OCI-LY7 (cell line): ENCODE data around the gene AGBL1. TPM values are rescaled to one million over a fixed set of nuclear protein-coding genes. Genes with fewer than 3 reads are reported as not detected.

Experiments used
- BruUV-seq: library from RNA; stranded (reverse); fragments of 400-500 nt; replicated peaks from 2 replicates; lab custom pipeline; 2021; lab: Mats Ljungman, UMichigan
- CTCF ChIA-PET: fragments of 300-600 bp; sonication (Branson Sonifier 250); formaldehyde crosslinking; loops from one replicate; lab custom pipeline; 2022; ENCODE audit warnings: antibody characterized with exemption; ENCODE audit not compliant: unreplicated experiment; lab: Charles Lee
- POLR2A ChIA-PET: fragments of 300-600 bp; sonication (Branson Sonifier 250); formaldehyde crosslinking; loops from one replicate; lab custom pipeline; 2022; ENCODE audit warnings: antibody characterized with exemption; lab: Charles Lee
- DNase-seq: peaks from one replicate; pipeline ENCODE4 v3.0.0-alpha.2; 2015; ENCODE audit warnings: low spot score
- H2AFZ ChIP-seq: fragments of 200-600 bp; sonication (generic), shearing (Covaris generic); 2 replicates; pipeline ENCODE4 v1.6.1; 2014; ENCODE audit warnings: mild to moderate bottlenecking, antibody characterized with exemption, low read length, moderate library complexity
- H3K27ac ChIP-seq: fragments of 200-600 bp; sonication (generic); 2 replicates; pipeline ENCODE4 v1.5.1; 2014; ENCODE audit warnings: mixed run types, low read depth, mild to moderate bottlenecking, moderate library complexity, low read length, inconsistent platforms; ENCODE audit not compliant: poor library complexity, severe bottlenecking
- H3K36me3 ChIP-seq: fragments of 200-600 bp; sonication (generic); 2 replicates; pipeline ENCODE4 v1.6.1; 2014; ENCODE audit warnings: mild to moderate bottlenecking, antibody characterized with exemption, low read length, moderate library complexity, mixed read lengths; ENCODE audit not compliant: insufficient read depth
- H3K4me1 ChIP-seq: fragments of 200-600 bp; sonication (generic); 2 replicates; pipeline ENCODE4 v1.5.1; 2014; ENCODE audit warnings: mild to moderate bottlenecking, low read length; ENCODE audit not compliant: insufficient read depth, poor library complexity, severe bottlenecking
- H3K4me2 ChIP-seq: fragments of 200-600 bp; sonication (generic); 2 replicates; pipeline ENCODE4 v1.6.1; 2014; ENCODE audit warnings: mild to moderate bottlenecking, low read length
- H3K4me3 ChIP-seq: fragments of 200-600 bp; sonication (generic); 2 replicates; pipeline ENCODE4 v1.5.1; 2014; ENCODE audit warnings: mild to moderate bottlenecking, low read depth, low read length; ENCODE audit not compliant: poor library complexity, severe bottlenecking
- H3K79me2 ChIP-seq: fragments of 200-600 bp; sonication (generic); 2 replicates; pipeline ENCODE4 v1.6.1; 2016; ENCODE audit warnings: low read depth, mild to moderate bottlenecking, low read length, moderate library complexity, mixed read lengths; ENCODE audit not compliant: insufficient read depth
- H3K9me2 ChIP-seq: fragments of 200-600 bp; sonication (generic); 2 replicates; pipeline ENCODE4 v1.6.1; 2016; ENCODE audit warnings: mild to moderate bottlenecking, low read length, mixed read lengths; ENCODE audit not compliant: insufficient read depth
- H3K9me3 ChIP-seq: fragments of 200-600 bp; sonication (generic); 2 replicates; pipeline ENCODE4 v1.6.1; 2014; ENCODE audit warnings: mild to moderate bottlenecking, mixed run types, low read length, mixed read lengths
- H4K20me1 ChIP-seq: fragments of 200-600 bp; sonication (generic); 2 replicates; pipeline ENCODE4 v1.6.1; 2014; ENCODE audit warnings: mild to moderate bottlenecking, antibody characterized with exemption, low read length, moderate library complexity, mixed read lengths; ENCODE audit not compliant: insufficient read depth
- EZH2phosphoT487 ChIP-seq: fragments of 200-600 bp; sonication (generic); IDR thresholded peaks from 2 replicates; pipeline ENCODE4 v1.6.1; 2018; ENCODE audit warnings: low read depth, borderline replicate concordance, mild to moderate bottlenecking, mixed run types, antibody characterized with exemption, low read length, moderate library complexity, mixed read lengths
- intact Hi-C: fragments of 100-400 bp; cut with micrococcal nuclease; formaldehyde crosslinking; loops from one replicate; pipeline ENCODE4 v1.10.0; 2022; ENCODE audit not compliant: unreplicated experiment
- total RNA-seq, 2 experiments: library from RNA; depleted of rRNA in 1 of 2; stranded (reverse); fragments of >200 nt in 1 of 2; shearing (Covaris generic) in 1 of 2; gene quantifications; 2 replicates each; pipeline ENCODE4 v1.2.3, GENCODE V29; 2014 to 2022
- TF ChIP-seq, protein P1 (sequence below): fragments of 200-600 bp; sonication (generic); conservative IDR thresholded peaks from 2 replicates; pipeline ENCODE4 v1.5.1; 2014; ENCODE audit warnings: mild to moderate bottlenecking, antibody characterized with exemption, low read length, moderate library complexity, mixed read lengths

AGBL1 gene
- total RNA-seq, 2 experiments from 2014 or later = not detected

DNA sequence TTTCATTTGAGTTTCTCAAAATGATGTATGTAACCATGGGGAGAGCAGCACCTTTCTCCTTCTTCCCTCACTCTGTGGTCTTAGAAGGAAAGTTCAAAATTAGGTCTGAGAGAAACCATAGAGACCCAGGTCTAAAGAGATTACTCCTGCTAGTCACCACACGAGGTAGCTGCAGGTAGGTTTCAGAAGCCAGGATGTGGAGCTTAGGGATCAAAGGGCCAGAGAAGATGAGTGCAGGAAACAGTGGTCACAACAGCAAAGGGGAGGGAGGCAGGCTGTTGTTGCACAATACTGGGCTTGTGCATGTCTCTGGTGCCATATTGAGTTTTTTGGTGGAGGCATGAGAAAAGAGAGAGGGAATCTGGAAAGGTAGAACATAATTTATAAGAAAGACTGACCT, 583.6 kb downstream of the AGBL1 start:
- no TSS peak for BruUV-seq
- CTCF ChIA-PET = no interaction called here

DNA sequence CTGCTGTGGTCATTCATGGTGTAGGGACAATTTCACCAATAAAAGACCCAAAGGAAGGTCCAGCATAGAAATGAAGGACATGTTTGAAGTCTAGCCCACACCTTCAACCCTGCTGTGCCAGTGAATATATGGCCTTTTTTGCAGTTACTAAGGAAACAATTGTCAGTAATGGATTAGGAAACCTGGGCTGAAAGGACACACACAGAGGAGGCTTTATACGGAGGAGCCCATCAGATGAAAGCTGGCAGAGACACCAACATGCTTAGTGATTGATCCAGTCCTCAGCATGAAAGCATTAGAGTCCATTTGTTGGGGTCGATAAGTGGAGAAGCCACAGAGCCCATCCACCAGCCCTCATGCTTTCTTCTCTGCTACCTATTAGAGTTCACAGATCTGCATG, 584.3 kb downstream of the AGBL1 start:
- no peak overlapping the region for H2AFZ ChIP-seq
- DNase-seq = no peak
- H3K79me2 ChIP-seq = no peaks in the 10 kb centered on the region
- no peaks in the 10 kb centered on the region for H3K36me3 ChIP-seq
- no peak overlapping the region for H3K4me2 ChIP-seq
- H3K4me3 ChIP-seq = no peak overlapping the region
- no peak overlapping the region for H3K27ac ChIP-seq
- POLR2A ChIA-PET = no interaction called here
- CTCF ChIA-PET = no interaction called here
- intact Hi-C loops = no loop called here
- no peaks in the 10 kb centered on the region for H3K9me3 ChIP-seq
- no TSS peak for BruUV-seq
- no peaks in the 10 kb centered on the region for H4K20me1 ChIP-seq
- no peaks in the 10 kb centered on the region for H3K9me2 ChIP-seq
- H3K4me1 ChIP-seq = no peaks in the 10 kb centered on the region
- no peak for TF ChIP-seq EZH2phosphoT487
- TF ChIP-seq, protein P1, sequence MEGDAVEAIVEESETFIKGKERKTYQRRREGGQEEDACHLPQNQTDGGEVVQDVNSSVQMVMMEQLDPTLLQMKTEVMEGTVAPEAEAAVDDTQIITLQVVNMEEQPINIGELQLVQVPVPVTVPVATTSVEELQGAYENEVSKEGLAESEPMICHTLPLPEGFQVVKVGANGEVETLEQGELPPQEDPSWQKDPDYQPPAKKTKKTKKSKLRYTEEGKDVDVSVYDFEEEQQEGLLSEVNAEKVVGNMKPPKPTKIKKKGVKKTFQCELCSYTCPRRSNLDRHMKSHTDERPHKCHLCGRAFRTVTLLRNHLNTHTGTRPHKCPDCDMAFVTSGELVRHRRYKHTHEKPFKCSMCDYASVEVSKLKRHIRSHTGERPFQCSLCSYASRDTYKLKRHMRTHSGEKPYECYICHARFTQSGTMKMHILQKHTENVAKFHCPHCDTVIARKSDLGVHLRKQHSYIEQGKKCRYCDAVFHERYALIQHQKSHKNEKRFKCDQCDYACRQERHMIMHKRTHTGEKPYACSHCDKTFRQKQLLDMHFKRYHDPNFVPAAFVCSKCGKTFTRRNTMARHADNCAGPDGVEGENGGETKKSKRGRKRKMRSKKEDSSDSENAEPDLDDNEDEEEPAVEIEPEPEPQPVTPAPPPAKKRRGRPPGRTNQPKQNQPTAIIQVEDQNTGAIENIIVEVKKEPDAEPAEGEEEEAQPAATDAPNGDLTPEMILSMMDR = no peak

More for the DNA sequence above, 583.6 kb downstream of the AGBL1 start:
- no peaks in the 10 kb centered on the region for H3K9me3 ChIP-seq
- no peak overlapping the region for H3K4me3 ChIP-seq
- intact Hi-C loops = no loop called here
- no peaks in the 10 kb centered on the region for H3K4me1 ChIP-seq
- no peak overlapping the region for H3K27ac ChIP-seq
- no peak for DNase-seq
- no peaks in the 10 kb centered on the region for H3K9me2 ChIP-seq
- TF ChIP-seq EZH2phosphoT487 = no peak
- TF ChIP-seq, protein P1 = no peak
- no peaks in the 10 kb centered on the region for H3K79me2 ChIP-seq
- no peaks in the 10 kb centered on the region for H4K20me1 ChIP-seq
- H3K36me3 ChIP-seq = no peaks in the 10 kb centered on the region
- H2AFZ ChIP-seq = no peak overlapping the region
- H3K4me2 ChIP-seq = no peak overlapping the region
- POLR2A ChIA-PET = no interaction called here

DNA sequence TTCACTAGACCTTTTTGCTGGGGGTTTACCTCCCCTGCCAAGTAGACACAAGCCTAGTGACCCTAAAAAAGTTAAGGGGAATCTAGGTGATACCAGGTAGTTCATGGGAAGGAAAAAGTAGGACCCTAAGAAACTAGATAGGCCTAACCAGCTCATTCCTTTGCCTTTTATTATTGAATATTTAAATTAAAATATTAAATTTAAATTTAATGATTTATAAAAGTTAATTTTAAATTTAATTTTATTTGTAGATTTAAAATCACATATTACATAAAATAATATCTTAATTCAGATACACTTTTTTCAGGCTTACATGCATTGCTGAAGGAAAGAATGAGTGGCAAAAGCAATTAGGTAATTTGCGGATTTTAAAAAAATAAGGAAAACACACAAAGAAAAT, 584.9 kb downstream of the AGBL1 start:
- no peak overlapping the region for H3K4me2 ChIP-seq
- no peaks in the 10 kb centered on the region for H3K9me3 ChIP-seq
- no peaks in the 10 kb centered on the region for H3K4me1 ChIP-seq
- H3K9me2 ChIP-seq = no peaks in the 10 kb centered on the region
- no peak for DNase-seq
- no peak overlapping the region for H3K27ac ChIP-seq
- no peaks in the 10 kb centered on the region for H3K79me2 ChIP-seq
- H4K20me1 ChIP-seq = no peaks in the 10 kb centered on the region
- H3K4me3 ChIP-seq = no peak overlapping the region
- ChIA-PET CTCF (no interaction called here), POLR2A (no interaction called here)
- intact Hi-C loops = no loop called here
- no TSS peak for BruUV-seq
- H3K36me3 ChIP-seq = no peaks in the 10 kb centered on the region
- TF ChIP-seq EZH2phosphoT487 = no peak
- TF ChIP-seq, protein P1 = no peak
- H2AFZ ChIP-seq = no peak overlapping the region
